ENCODE measurements around the gene PEPD.

PEPD gene

DNA sequence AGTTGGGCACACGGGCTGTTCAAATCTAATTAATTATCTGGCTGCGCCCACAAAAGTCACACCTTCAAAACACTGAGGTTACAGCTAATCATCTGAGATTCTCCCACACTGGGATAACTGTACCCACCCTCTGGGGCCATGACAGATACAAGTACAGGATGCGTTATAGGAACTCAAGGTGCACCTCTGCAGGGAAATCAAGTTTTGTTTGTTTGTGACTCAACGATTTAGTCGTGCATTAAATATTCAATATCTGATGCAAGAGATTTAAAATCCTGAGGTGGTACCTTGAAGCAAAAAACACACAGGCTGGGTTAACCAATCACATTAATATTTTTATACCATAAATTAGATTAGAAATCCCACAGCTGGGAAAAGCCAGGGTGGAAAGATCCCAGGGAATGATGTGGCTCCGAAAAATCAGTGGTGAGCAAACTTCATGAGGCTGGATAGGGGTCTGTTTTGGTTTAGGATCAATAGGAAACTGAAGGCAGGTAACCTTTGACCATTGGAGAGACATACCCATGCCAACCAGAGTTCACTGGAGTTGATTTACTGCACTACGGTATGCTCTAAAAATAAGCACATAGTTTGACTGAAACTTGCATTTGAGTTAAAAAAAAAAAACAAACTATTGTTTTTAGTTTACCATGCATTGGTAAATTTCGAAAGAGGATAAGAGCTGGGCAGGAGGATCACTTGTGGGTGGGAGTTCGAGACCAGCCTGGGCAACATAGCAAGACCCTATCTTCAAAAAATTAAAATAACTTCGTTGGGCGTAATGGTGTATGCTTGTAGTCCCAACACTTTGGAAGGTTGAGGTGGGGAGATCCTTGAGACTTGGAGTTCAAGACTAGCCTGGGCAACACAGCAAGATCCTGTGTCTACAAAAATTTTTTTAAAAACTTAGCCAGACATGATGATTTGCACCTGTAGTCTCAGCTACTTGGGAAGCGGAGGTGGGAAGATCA, 172.0 kb downstream of the PEPD start:
- DNase-seq = no peak

DNA sequence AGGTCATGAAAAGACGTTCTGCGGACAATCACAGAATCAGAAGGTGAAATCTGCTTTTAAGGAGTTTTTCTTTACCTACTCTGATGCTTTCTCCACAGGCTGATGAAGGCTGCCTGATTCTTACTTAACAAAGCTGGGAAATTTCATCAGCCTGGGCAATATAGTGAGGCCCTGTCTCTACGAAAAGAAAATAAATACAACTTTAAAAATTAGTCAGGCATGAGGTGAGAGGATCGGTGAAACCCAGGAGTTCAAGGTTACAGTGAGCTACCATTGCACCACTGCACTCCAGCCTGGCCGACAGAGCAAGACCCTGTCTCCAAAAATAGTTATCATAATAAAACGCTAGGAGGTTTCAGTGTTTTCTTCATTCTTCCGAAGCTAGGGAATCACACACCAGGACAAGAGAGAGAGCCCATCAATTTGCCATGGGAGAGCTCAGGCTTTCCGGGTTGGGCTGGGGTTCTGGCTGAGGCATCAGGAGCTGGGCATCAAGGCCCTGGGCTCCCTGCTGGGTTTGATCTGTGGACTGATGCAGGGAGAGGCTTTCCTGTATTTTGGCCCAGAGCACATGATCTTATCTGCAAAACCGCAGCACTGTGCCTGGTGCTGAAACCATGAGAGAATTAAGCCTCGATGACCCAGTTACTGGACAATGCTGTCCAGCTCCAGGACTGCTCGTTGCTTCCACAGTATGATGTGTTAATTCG, 173.1 kb downstream of the PEPD start:
- no peak for DNase-seq

DNA sequence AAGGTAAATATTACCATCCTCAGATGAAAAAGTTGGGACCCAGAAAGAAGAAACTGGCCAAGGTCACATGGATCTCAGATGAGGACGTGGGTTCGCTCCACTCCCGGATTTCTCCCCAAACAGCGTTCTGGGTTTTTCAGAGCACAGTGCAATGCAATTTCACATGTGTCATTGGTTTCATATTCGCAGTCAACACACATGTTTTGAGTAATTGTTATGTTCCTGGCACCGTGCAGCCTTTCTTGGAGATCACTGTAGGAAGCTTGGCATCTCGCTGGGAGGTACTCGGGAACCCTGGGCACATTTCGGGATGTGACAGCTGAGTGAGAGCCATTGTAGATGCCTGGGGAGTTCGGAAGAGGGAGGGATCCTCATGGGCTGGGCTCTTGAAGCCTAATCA, 174.3 kb downstream of the PEPD start:
- no peak for DNase-seq

DNA sequence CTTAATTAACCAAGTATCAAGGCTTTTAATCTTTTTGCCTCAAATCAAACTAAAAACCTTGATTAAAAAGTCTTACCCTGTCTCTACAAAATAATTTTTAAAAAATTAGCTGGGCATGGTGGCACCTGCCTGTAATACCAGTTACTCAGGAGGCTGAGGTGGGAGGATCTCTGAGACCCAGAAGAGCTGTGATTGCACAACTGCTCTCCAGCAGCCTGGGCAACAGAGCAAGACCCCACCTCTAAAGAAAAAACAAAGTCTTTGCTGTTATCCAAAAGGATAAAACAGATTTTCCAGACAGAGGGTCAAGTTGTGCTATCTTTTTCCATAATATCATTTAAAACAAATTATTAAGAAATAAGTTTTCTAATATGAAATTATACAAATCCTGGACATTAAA, 174.9 kb downstream of the PEPD start:
- no peak for DNase-seq

DNA sequence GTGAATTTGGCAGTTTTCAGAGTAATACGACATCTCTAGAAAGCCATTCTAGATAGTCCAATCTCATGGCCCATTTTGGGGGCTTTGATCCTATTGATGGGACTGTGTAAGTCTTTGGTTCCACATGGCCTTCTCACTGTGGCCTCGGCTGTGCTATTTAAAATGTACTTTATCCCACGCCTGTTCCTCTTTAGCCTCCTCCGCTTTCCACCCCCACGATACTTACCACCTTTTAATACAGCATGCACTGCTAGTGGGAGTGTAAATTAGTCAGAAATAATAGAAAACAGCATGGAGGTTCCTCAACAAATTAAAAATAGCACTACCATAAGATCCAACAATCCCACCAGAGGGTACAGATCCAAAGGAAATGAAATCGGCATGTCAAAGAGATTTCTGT, 176.4 kb downstream of the PEPD start:
- no peak for DNase-seq

DNA sequence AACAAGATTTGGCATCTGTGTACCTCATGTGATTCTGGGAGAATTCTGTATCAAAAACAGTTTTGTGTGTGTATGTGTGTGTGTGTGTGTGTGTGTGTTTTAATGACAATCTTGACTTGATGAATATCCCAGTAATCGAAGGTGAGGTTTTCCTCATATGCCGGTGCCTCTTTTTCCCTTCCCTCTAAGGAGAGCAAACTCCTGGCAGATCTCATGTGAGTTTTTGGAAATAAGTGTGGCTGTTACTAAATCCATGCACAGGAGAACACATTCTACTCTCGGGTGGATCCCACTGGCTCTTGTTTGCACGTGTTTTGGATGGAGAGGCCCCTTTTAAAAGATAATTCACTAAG, 177.0 kb downstream of the PEPD start:
- DNase-seq = no peak

DNA sequence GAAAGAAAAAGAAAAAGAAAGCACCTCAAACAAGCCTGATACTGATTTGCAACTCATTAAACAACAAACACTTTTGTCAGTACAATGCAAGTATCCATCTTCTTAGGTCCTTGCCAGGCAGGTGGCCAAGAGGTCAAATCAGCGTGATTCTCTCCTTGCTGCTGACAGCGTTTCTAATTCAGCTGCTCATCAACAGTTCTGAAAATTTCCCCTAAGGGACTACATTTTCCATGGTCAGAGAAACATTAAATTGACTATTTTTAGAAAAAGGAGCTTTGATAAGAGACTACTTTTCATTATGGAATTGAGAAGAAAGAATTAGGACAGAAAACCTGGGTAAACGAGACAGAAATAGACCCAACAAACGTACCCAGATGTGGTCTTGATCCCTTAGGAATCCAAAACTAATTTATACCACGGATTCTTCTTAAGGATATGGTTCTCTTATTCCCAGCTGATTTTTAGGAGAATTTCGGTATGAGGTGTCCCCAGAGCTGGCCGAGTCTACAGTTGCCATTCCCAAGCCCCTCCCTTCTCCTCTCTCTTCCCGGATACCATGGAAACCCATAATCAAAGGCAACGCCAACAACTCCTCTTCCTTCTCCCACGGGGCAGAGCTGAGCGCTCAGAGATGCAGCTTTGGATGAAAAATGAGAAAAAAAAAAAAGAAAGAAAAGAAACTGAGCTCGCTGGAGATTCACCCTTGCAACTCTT, 177.6 kb downstream of the PEPD start:
- no peak for DNase-seq

DNA sequence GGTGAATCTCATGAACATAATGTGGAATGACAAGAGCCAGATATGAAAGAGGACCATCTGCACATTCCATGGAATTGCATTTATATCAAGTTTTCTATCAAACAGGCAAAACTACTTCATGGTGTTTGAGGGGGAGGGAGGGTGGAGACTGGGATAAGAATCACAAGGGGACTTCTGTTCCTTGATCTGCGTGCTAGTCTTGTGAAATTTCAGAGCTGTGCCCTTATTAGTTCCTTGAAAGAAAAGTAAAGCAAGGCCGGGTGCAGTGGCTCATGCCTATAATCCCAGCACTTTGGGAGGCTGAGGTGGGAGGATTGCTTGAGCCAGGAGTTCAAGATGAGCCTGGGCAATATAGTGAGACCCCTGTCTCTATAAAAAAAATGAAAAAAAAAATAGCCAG, 178.3 kb downstream of the PEPD start:
- no peak for DNase-seq

DNA sequence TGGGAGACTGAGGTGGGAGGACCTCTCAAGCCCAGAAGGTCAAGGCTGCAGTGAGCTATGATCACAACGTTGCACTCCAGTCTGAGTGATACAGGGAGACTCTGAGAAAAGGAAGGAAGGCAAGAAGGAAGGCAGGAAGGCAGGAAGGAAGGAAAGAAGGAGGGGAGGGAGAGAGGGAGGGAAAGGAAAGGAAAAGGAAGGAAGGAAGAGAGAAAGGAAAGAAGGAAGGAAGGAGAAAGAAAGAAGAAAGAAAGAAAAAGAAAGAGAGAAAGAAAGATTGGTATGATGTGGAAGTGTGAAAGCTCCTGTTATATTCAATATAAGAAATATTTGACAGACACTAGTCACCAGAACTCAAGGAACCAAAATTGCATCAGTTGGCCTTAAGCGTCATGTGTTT, 180.6 kb downstream of the PEPD start:
- no peak for DNase-seq

DNA sequence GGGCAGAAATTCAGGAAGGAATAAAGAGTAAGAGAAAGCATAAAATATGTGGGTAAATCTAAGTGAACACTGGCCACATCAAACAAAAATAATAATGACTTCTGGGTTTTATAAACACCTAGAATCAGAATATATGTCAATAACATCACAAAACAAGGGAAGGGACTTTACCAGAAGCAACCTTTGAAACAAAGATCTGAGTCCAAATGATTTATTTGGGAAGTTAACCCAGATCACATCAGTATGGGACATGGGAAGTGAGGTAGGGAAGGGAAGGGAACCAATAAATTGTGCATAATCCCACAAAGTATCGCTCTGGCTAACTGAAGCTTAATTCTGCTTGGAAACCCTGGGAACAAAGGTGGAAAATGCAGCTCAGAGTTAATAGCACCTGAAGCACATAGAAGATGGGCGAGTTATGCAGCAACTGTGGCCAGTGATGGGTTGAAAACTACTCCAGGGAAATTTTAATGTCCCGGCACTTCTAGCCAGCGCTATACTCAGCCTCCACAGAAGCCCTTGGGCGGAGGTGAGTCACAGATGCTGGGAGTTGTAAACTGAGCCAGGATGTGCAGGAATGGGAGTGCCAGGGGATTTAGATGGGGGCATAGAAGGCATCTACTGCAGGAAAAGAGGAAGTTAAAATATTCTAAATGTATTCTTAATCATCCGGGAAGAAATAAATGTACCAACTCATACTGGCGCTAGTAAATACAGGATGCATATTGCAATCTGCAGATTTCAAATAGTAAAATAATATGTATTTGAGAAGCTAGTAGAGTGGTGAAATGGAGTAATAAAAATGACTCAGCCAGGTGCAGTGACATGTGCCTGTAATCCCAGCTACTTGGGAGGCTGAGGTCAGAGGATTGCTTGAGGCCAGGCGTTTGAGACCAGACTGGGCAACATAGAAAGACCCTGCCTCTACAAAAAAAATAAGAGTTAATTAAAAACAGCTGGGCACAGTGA, 182.3 kb downstream of the PEPD start:
- no peak for DNase-seq
